Measurements from ENCODE around the gene PPM1A.

PPM1A gene

DNA sequence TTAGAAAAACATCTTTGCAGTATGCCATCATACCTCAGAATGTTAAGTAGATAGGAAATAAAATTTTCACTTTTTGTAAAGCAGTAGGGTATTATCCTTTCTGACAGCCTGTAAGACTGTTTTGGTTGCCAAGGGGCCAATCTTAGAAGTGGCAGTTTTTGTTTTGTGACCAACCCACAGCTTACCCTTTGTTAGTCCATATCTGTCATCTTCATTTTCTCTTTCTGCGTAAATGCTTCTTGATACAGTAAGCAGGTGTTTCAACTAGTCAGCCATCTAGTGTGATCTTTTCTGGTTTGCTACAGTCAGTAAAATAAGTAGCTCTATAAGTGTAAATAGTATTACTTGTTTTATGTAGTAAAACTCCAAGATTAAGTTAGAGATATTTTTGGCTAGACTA, 8.8 kb downstream of the PPM1A start:
- no CpG with 5 or more reads among the region's 1 CpG for WGBS
- Histone ChIP-seq H3K9ac (ENCODE audit: low read length) (no peak overlapping the region), H2BK15ac (ENCODE audit: low read depth, poor library complexity, severe bottlenecking) (no peak overlapping the region), H3K4me3 (ENCODE audit: insufficient read depth in 1 of 2, low read depth in 1 of 2, low read length in 2 of 2) (no peak overlapping the region), H3K4ac (ENCODE audit: low read depth in 1 of 2, low read length in 2 of 2) (no peak overlapping the region), H3K36me3 (ENCODE audit: control insufficient read depth in 1 of 2, insufficient read depth in 2 of 2, low read depth in 1 of 2, low read length in 2 of 2) (no peaks in the 10 kb centered on the region), H4K91ac (ENCODE audit: low read length) (no peak overlapping the region), H3K4me1 (ENCODE audit: control insufficient read depth, insufficient read depth, low read depth, low read length) (peaks cover 3% of the 10 kb centered on the region), H2AFZ (ENCODE audit: low read depth, low read length) (no peak overlapping the region), H3K18ac (ENCODE audit: low read depth in 1 of 2, low read length in 2 of 2) (no peak overlapping the region), H2AK5ac (ENCODE audit: low read length, severe bottlenecking) (no peak overlapping the region), H3K23ac (ENCODE audit: low read length in 2 of 2) (no peak overlapping the region), H3K79me1 (replicated peaks; ENCODE audit: low read length, poor library complexity, severe bottlenecking) (peaks cover 4% of the 10 kb centered on the region), H4K8ac (ENCODE audit: low read length) (no peak overlapping the region), H3K27ac (ENCODE audit: low read length, poor library complexity, severe bottlenecking) (no peak overlapping the region), H3K27me3 (ENCODE audit: control insufficient read depth in 1 of 2, insufficient read depth in 1 of 2, low read length in 2 of 2) (no peaks in the 10 kb centered on the region), H2BK12ac (ENCODE audit: low read length in 2 of 2) (no peak overlapping the region), H2BK120ac (ENCODE audit: low read depth, low read length) (no peak overlapping the region), H3K9me3 (ENCODE audit: control insufficient read depth, low read length) (no peaks in the 10 kb centered on the region), H3K4me2 (ENCODE audit: low read length, poor library complexity, severe bottlenecking) (no peak overlapping the region), H3K14ac (ENCODE audit: low read length in 2 of 2) (no peak overlapping the region), H2BK5ac (ENCODE audit: low read depth, low read length, poor library complexity, severe bottlenecking) (no peak overlapping the region)
- DNase-seq = no peak

DNA sequence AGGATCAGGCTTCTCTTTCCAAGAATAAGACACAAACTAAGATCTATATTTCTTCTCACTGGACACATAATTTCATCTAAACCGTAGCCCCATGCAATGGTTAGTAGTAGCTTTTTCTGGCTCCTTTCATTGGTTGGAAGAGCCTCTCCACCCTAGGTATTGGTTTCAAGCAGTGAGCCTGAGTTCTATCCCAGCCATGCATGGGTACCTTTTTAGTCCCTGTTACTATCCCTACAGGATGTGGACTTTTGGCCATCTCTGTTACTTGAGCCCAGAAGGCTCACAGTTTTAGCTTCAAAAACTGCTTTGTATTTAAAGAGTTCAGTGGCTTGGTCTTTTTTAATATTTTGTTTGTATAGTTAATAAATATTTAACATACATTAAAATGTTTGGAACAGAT, 16.1 kb downstream of the PPM1A start:
- Histone ChIP-seq H2AFZ (ENCODE audit: low read depth, low read length) (no peak overlapping the region), H2AK5ac (ENCODE audit: low read length, severe bottlenecking) (no peak overlapping the region), H2BK15ac (ENCODE audit: low read depth, poor library complexity, severe bottlenecking) (no peak overlapping the region), H3K4me1 (ENCODE audit: control insufficient read depth, insufficient read depth, low read depth, low read length) (no peaks in the 10 kb centered on the region), H3K9me3 (ENCODE audit: control insufficient read depth, low read length) (peaks cover 12% of the 10 kb centered on the region), H2BK120ac (ENCODE audit: low read depth, low read length) (no peak overlapping the region), H4K8ac (ENCODE audit: low read length) (no peak overlapping the region), H2BK12ac (ENCODE audit: low read length in 2 of 2) (no peak overlapping the region), H3K27ac (ENCODE audit: low read length, poor library complexity, severe bottlenecking) (no peak overlapping the region), H2BK5ac (ENCODE audit: low read depth, low read length, poor library complexity, severe bottlenecking) (no peak overlapping the region), H3K27me3 (ENCODE audit: control insufficient read depth in 1 of 2, insufficient read depth in 1 of 2, low read length in 2 of 2) (no peaks in the 10 kb centered on the region), H3K36me3 (ENCODE audit: control insufficient read depth in 1 of 2, insufficient read depth in 2 of 2, low read depth in 1 of 2, low read length in 2 of 2) (peaks cover 0 to 4% of the 10 kb centered on the region in 2 experiments), H3K4me2 (ENCODE audit: low read length, poor library complexity, severe bottlenecking) (no peak overlapping the region), H3K9ac (ENCODE audit: low read length) (no peak overlapping the region), H4K91ac (ENCODE audit: low read length) (no peak overlapping the region), H3K23ac (ENCODE audit: low read length in 2 of 2) (no peak overlapping the region), H3K18ac (ENCODE audit: low read depth in 1 of 2, low read length in 2 of 2) (no peak overlapping the region), H3K4me3 (ENCODE audit: insufficient read depth in 1 of 2, low read depth in 1 of 2, low read length in 2 of 2) (no peak overlapping the region), H3K14ac (ENCODE audit: low read length in 2 of 2) (no peak overlapping the region), H3K79me1 (replicated peaks; ENCODE audit: low read length, poor library complexity, severe bottlenecking) (peaks cover 4% of the 10 kb centered on the region), H3K4ac (ENCODE audit: low read depth in 1 of 2, low read length in 2 of 2) (no peak overlapping the region)
- no peak for DNase-seq
- 83% methylated on average over 1 of the region's 1 CpG for WGBS

DNA sequence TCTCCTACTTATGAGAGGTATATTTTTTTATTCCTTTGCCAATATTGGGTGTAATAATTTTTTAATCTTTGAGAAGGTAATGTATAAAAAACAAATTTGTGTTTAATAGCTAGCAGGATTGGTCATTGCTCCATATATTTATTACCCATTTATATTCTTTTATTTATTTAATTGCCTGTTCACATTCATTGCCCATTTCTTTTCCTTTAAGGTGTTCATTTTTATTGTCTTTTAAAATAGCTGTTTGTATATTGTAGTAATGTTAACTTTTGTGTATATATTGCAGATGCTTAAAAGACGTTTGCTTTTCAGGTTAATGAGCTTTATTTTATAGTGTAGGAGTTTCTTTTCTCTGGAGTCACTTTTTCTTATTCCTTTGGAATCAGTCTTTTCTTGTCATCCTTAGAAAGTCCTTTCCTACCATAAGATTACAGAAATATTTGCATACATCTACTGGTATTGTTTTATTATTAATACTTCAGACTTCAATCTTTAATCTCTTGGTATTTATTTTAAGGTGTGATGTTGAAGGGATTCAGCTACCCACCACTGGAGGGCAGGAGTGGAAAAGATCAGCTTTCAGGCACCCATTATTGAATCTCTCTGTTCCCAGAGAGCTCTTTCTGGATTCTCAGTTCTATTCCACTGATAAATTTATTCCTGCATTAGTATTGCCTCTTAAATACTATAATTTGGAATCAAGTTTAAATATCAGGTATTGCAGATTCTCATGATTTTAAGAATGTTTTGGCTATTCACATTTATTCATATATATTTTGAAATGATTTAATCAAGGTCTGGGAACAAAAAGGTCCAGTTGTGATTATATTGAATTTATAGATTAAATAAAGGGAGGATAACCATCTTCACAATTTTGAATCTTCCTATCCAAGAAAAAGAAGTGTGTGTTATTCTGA, 17.3 kb downstream of the PPM1A start:
- Histone ChIP-seq H4K91ac (ENCODE audit: low read length) (no peak overlapping the region), H3K27ac (ENCODE audit: low read length, poor library complexity, severe bottlenecking) (no peak overlapping the region), H3K23ac (ENCODE audit: low read length in 2 of 2) (no peak overlapping the region), H3K79me1 (replicated peaks; ENCODE audit: low read length, poor library complexity, severe bottlenecking) (peaks cover 8% of the 10 kb centered on the region), H3K14ac (ENCODE audit: low read length in 2 of 2) (no peak overlapping the region), H2BK12ac (ENCODE audit: low read length in 2 of 2) (no peak overlapping the region), H3K4ac (ENCODE audit: low read depth in 1 of 2, low read length in 2 of 2) (no peak overlapping the region), H2BK120ac (ENCODE audit: low read depth, low read length) (no peak overlapping the region), H4K8ac (ENCODE audit: low read length) (no peak overlapping the region), H3K4me2 (ENCODE audit: low read length, poor library complexity, severe bottlenecking) (no peak overlapping the region), H3K36me3 (ENCODE audit: control insufficient read depth in 1 of 2, insufficient read depth in 2 of 2, low read depth in 1 of 2, low read length in 2 of 2) (peaks cover 0 to 8% of the 10 kb centered on the region in 2 experiments), H2AFZ (ENCODE audit: low read depth, low read length) (no peak overlapping the region), H3K4me1 (ENCODE audit: control insufficient read depth, insufficient read depth, low read depth, low read length) (no peaks in the 10 kb centered on the region), H3K27me3 (ENCODE audit: control insufficient read depth in 1 of 2, insufficient read depth in 1 of 2, low read length in 2 of 2) (no peaks in the 10 kb centered on the region), H3K18ac (ENCODE audit: low read depth in 1 of 2, low read length in 2 of 2) (no peak overlapping the region), H3K9ac (ENCODE audit: low read length) (no peak overlapping the region), H2AK5ac (ENCODE audit: low read length, severe bottlenecking) (no peak overlapping the region), H3K9me3 (ENCODE audit: control insufficient read depth, low read length) (peaks cover 12% of the 10 kb centered on the region), H2BK5ac (ENCODE audit: low read depth, low read length, poor library complexity, severe bottlenecking) (no peak overlapping the region), H2BK15ac (ENCODE audit: low read depth, poor library complexity, severe bottlenecking) (no peak overlapping the region), H3K4me3 (ENCODE audit: insufficient read depth in 1 of 2, low read depth in 1 of 2, low read length in 2 of 2) (no peak overlapping the region)
- DNase-seq = no peak
- WGBS = no CpG with 5 or more reads among the region's 1 CpG

DNA sequence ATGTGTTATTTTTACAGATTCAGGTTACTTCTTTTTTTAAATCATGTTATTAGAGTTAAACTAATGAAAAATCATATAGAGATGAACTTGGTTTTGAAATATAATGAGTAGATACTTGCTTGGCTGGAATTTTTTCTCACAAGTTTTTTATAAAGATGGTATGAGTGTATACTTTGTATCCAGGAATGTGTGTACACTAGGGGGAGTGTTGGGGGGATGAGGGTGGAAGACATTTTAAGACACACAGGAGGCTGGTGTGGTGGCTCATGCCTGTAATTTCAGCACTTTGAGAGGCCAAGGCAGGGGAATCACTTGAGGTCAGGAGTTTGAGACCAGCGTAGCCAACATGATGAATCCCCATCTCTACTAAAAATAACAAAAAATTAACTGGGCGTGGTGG, 23.2 kb downstream of the PPM1A start:
- Histone ChIP-seq H3K4me3 (ENCODE audit: insufficient read depth in 1 of 2, low read depth in 1 of 2, low read length in 2 of 2) (no peak overlapping the region), H3K23ac (ENCODE audit: low read length in 2 of 2) (no peak overlapping the region), H4K8ac (ENCODE audit: low read length) (no peak overlapping the region), H3K9me3 (ENCODE audit: control insufficient read depth, low read length) (no peaks in the 10 kb centered on the region), H3K27me3 (ENCODE audit: control insufficient read depth in 1 of 2, insufficient read depth in 1 of 2, low read length in 2 of 2) (no peaks in the 10 kb centered on the region), H4K91ac (ENCODE audit: low read length) (no peak overlapping the region), H2BK12ac (ENCODE audit: low read length in 2 of 2) (no peak overlapping the region), H2BK5ac (ENCODE audit: low read depth, low read length, poor library complexity, severe bottlenecking) (peak overlapping the region; percentile 66), H3K18ac (ENCODE audit: low read depth in 1 of 2, low read length in 2 of 2) (no peak overlapping the region), H3K14ac (ENCODE audit: low read length in 2 of 2) (no peak overlapping the region), H3K79me1 (replicated peaks; ENCODE audit: low read length, poor library complexity, severe bottlenecking) (peaks cover 8% of the 10 kb centered on the region), H3K4me1 (ENCODE audit: control insufficient read depth, insufficient read depth, low read depth, low read length) (peaks cover 3% of the 10 kb centered on the region), H3K4me2 (ENCODE audit: low read length, poor library complexity, severe bottlenecking) (no peak overlapping the region), H3K36me3 (ENCODE audit: control insufficient read depth in 1 of 2, insufficient read depth in 2 of 2, low read depth in 1 of 2, low read length in 2 of 2) (peaks cover 0 to 6% of the 10 kb centered on the region in 2 experiments), H3K27ac (ENCODE audit: low read length, poor library complexity, severe bottlenecking) (no peak overlapping the region), H3K9ac (ENCODE audit: low read length) (no peak overlapping the region), H2AK5ac (ENCODE audit: low read length, severe bottlenecking) (no peak overlapping the region), H2BK15ac (ENCODE audit: low read depth, poor library complexity, severe bottlenecking) (no peak overlapping the region), H2BK120ac (ENCODE audit: low read depth, low read length) (no peak overlapping the region), H3K4ac (ENCODE audit: low read depth in 1 of 2, low read length in 2 of 2) (no peak overlapping the region), H2AFZ (ENCODE audit: low read depth, low read length) (no peak overlapping the region)
- no peak for DNase-seq
- WGBS = 100% methylated on average over 2 of the region's 2 CpGs

Measured in mesenchymal stem cell (in vitro differentiated cells and primary cell).